ENCODE measurements around the gene TBC1D4.

DNA sequence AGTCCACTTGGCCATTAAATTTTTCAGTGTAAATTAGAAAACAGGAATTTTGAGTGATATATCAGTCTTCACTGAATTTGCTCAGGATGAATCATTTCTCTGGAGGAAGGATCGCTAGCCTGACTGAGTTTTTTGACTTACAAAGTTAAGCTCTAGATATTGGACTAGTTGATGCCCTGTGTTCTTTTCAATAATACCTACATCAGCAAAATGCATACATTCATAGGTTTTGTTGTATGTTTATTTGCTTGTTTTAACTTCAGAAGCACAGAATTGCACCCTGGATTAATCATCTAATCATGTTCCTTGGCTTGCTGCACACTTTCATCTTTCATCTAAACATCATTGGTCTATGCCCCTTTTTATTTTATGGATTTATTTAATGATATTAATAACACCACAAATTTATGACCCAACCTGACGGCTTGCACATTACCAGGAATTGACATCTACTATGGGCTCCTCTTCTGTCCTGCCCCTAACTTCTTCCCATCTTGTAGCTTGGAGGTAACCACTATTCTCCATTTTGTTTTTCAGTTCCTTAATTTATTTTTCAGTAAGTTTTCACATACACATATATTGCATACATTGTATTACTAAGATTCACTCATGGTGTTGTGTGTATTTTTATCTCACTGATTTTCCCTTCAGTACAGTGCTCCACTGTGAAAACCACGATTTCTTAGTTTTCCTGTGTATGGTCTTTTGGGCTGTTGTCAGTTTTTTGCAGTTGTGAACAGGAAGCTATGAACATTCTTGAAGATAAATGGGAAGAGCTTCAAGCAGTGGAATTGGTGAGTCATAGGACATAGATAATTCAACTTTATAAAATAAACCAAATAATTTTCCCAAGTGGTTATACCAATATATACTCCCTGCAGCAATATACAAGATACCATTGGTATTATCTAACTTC, 32.4 kb upstream of the TBC1D4 start:
- TF ChIP-seq, protein P1, sequence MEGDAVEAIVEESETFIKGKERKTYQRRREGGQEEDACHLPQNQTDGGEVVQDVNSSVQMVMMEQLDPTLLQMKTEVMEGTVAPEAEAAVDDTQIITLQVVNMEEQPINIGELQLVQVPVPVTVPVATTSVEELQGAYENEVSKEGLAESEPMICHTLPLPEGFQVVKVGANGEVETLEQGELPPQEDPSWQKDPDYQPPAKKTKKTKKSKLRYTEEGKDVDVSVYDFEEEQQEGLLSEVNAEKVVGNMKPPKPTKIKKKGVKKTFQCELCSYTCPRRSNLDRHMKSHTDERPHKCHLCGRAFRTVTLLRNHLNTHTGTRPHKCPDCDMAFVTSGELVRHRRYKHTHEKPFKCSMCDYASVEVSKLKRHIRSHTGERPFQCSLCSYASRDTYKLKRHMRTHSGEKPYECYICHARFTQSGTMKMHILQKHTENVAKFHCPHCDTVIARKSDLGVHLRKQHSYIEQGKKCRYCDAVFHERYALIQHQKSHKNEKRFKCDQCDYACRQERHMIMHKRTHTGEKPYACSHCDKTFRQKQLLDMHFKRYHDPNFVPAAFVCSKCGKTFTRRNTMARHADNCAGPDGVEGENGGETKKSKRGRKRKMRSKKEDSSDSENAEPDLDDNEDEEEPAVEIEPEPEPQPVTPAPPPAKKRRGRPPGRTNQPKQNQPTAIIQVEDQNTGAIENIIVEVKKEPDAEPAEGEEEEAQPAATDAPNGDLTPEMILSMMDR (IDR thresholded peaks at IDR 0.05) = no peak
- no peak for TF ChIP-seq EP300 (IDR thresholded peaks at IDR 0.05)
